Activated T-cell treated with anti-CD3 and anti-CD28 coated beads for 24 hours (primary cell): ENCODE data around the gene C22orf42.
"Not testable (repeated sequence)": the region's sequence is repeated elsewhere in the genome, so short reads cannot be mapped to it uniquely, and the experiment has no call there.

Source experiments
- DNase-seq: peaks from one replicate; pipeline ENCODE4 v3.0.0-alpha.2; 2020; ENCODE audit warnings: low read depth

Gene C22orf42

GRCh38 chr22:32158712-32159533 is at the start of gene C22orf42:
Gene C22orf42 (minus strand): TSS chr22:32159303. CDS start chr22:32159215, 88 bp downstream.
- no peak for DNase-seq

DNA sequence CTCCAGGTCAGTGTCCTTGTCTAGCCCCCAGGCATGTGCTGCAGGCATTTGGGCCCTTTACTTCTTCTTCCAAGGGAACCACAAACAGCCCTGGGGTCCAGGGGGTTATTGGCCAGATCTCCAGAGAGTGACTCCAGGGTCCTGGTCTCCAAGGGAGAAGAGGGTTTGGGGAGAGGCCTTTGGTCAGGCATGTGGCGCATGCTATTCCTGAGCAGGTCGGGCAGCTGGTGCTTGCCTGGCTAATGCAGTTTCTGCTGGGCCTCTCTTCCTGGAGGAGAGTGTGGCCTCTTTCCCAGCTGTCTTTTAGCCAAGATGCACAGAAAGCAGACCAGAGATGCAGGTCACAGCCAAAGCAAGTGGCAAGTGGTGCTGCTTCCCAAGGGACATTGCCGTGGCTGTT is 49.6 kb upstream of the C22orf42 start:
- no peak for DNase-seq

GRCh38 chr22:32207971-32208480 is 48.9 kb upstream of the C22orf42 start:
- no peak for DNase-seq

DNA sequence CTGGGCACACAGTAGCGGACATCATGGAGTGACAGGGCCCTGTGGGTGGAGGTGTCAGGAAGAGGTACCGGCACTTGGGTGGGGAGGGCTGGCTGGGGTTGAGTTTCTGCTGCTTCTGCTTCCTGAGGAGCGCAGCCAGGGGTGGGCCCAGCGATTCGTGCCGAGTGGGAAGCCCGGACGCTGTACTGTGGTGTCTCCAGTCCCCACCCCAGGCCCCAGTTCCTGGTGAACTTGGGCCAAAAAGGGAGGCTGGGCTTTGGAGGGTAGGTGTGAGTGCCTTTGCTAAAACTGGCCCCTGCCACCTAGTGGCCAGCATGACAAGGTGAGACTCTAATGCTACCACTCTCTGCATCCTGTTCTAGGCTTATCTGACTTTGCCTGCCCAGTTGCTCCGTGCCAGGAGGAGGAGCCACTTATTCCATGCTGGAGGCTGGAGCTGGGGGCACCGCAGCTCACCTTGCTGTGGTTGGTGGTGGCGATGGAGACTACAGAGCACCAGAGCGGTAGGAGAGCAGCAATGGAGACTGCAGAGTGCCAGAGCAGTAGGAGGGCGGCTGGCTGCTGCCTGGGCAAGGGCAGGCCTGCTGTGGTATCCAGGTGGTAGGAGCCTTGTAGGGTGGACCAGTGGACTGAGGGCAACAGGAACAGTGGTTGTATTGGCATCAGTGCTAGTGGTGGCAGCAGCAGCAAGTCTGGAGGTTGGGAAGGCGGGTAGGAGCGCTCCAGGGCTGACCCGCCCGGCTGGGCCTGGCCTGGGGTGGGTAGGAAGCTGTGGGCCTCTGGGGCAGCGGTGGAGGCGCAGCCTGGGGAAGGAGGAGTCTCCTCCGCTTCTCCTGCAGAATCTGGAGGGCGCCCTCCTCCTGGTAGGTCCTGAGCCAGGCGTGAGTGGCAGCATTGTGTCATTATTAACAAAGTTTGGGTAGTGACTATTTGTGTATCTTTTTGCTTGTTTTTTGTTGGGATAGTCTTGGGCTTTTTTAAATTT is 48.0 kb upstream of the C22orf42 start:
- no peak for DNase-seq

DNA sequence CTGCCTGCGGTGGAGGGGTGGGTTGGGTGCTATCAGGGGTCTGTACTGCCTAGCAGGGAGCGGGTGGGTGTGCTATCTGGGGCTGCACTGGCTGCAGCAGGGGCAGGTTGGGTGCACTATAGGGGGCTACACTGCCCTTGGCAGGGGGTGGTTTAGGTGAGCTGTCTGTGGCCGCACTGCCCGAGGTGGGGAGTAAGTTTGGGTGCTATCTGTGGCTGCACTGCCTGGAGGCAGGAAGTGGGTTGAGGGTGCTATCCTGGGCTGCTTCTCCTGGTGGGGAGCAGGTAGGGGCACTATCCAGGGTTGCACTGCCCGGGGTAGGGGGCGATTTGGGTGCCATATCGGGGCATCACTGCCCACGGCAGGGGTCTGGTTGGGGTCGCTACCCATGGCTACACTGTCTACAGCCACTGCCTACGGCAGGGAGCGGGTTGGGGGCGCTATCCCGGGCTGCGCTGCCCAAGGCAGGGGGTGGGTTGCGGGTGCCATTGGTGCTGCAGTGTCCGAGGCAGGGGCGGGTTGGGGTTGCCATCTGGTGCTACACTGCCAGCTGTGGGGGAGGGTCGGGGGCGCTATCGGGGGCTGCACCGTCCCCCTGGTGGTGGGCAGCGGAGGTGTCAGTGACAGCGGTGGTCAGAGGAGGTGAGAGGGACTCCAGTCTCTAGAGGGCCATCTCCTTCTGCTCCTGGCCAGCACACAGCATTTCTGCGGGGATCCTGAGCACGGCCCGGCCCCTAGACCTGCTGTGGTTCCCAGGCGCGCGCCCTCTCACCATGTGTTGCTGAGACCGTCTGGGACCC is 47.1 kb upstream of the C22orf42 start:
- no peak for DNase-seq

DNA sequence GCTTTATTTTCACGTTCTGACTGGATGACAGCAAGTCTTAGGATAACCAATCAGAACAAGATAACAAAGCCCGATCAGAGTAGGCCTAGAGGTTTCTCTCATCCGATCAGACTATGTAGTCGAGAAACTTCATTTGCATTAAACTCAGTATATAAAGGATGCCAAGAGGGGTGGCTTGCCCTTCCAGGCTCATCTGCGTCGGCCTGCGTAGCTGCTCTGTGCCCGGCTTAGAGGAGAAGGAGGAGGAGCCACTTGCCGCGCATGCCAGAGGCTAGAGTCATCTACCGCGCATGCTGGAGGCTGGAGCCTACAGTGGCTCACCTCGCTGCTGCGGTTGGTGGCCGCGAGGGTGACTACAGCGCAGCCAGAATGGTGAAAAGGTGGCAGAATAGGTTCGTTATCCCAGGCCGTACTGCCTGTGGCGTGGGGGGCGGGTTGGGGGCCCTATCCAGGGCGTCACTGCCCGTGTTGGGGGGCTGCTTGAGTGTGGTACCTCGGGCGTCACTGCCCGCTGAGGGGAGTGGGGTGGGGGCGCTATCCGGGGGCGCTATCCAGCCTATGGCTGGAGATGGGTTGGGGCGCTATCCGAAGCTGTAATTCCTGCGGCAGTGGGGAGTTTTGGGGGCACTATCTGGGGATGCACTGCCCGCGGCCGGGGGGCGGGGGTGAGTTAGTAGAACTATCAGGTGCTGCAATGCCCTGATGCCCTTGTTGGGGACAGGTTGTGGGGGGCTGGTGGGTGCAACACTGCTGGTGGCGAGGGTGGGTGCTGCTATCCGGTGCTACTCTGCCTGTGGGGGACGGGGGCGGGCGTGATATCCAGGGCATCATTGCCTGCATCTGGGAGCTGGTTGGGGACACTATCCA is 46.0 kb upstream of the C22orf42 start, which contains the start of gene RFPL2:
Gene RFPL2, minus strand, starts transcription at position 218 of the 867 bp plus-strand sequence. CDS start 2,622 bp downstream, outside the sequence.
- peak; percentile 30 for DNase-seq

DNA sequence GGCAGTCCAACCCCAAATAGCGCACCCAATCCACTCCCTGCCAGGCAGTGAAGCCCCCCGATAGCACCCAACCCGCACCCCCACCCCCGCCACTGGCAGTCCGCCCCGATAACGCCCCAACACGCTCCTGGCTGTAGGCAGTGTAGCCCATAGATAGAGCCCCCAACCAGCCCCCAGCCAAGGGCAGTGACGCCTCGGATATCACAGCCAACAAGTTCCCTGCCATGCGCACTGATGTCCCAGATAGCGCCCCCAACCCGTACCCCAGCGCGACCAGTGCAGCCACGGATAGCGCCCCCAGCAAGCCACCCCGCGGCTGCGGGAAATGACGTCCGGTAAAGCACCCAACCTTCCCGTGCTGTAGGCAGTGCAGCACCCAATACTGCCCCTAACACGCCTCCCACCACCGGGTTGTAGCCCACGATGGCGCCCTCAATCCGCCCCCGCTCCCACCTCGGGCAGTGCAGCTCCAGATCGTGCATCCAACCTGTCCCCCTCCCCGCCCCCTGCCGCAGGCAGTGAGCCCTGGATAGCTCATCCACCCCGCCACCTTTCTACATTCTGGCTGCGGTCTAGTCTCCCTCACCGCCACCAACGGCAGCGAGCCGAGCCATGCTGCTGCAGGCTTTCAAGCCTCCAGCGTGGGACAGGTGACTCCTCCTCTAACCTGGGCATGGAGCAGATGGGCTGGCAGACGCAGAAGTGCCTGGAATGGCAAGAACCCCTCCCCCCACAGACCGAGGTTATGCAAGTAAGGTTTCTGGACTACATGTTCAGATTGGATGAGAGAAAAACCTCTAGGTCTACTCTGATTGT is 45.1 kb upstream of the C22orf42 start:
- no peak for DNase-seq

DNA sequence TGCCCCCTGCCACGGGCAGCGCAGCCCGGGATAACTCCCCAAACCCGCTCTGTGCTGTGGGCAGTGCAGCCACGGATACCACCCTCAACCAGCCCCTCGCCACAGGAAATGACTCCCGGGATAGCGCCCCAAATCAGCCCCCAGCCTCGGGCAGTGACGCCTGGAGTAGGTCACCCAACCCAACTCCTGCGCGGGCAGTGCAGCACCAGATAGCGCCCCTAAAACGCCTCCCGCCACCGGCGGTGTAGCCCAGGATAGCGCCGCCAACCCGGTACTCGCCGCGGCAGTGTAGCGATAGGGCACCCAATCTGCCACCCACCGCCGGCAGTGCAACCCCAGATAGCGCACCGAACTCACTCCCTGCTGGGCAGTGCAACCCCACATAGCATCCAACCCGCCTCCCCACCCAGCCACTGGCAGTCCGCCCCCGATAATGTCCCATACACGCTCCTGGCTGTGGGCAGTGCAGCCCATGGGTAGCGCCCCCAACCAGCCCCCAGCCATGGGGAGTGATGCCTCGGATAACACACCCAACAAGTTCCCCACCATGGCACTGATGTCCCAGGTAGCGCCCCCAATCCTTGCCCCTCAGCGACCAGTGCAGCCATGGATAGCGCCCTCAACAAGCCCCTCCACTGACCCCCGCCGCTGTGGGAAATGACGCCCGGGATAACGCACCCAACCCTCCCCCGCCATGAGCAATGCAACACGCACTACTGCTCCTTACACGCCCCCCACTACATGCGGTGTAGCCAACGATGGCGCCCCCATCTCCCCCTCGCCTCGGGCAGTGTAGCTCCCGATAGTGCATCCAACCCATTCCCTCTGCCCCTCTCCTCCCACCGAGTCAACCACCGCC is 44.3 kb upstream of the C22orf42 start:
- DNase-seq, result no peak

DNA sequence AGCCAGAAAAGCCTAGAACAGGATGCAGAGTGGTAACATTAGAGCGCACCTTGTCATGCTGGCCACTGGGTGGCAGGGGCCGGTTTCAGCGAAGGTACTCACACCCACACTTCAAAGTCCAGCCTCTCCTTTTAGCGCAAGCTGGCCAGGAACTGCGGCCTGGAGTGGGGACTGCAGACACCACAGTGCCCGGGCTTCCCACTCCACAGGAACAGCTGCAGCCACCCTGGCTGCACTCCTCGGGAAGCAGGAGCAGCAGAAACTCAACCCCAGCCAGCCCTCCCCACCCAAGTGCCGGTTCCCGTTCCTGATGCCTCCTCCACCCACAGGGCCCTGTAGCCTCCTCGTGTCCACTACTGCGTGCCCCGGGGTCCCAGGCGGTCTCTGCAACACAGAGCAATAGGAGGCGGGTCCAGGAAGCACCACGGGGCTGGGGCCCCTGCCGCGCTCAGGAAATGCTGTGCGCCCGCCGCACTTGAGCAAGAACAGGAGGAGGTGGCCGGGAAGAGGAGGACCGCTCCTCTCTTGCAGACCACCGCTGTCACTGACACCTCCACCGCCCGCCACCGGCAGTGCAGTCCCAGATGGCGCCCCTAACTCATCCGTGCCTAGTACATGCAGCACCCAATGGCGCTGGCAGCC is 43.6 kb upstream of the C22orf42 start:
- DNase-seq, result no peak

GRCh38 chr22:32202161-32202538 is 43.0 kb upstream of the C22orf42 start:
- no peak for DNase-seq

GRCh38 chr22:32200752-32201151 is 41.6 kb upstream of the C22orf42 start:
- no peak for DNase-seq

- DNase-seq, result no peak
Observed at GRCh38 chr22:32199961-32200360, 40.9 kb upstream of the C22orf42 start.

- no peak for DNase-seq
Observed at GRCh38 chr22:32199341-32199740, 40.2 kb upstream of the C22orf42 start.

DNA sequence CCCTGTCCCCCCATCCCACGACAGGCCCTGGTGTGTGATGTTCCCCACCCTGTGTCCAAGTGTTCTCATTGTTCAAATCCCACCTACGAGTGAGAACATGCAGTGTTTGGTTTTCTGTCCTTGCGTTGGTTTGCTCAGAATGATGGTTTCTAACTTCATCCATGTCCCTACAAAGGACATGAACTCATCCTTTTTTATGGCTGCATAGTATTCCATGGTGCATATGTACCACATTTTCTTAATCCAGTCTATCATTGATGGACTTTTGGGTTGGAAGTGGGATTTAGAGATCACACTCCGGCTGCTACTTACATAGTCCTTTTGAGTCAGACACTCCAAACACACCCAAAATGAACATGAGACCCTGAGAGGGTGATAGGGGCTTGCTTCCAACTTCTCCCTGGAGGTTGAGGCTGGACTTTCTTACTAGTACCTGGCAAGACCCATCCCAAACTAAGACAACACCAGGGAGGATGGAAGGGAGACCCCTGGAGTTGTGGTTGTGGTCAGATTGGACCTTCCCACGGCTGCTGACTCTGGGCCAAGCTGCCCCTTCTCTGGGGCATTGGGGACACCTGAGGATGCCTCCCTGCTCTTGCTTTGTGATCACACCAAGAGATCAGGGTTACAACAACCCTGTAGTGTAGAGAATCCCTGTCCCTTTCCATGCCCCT is 38.6 kb upstream of the C22orf42 start:
- DNase-seq, result not testable (repeated sequence)

DNA sequence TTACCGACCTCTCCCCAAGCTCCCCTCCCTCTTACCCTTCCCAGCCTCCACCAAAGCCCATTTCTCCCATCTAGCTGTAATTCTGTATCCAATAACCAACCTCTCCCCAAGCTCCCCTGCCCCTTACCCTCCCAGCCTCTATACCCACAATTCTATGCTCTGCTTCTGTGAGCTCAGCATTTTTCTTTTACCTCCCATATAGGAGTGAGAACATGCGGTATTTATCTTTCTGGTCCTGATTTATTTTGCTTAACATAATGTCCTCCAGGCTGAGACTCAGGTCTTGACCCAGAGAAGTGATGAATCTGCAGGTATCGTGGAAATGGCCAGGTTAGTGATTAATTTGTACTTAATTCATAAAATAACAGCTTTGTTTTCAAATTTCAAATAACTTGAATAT is 36.8 kb upstream of the C22orf42 start:
- DNase-seq, result not testable (repeated sequence)

DNA sequence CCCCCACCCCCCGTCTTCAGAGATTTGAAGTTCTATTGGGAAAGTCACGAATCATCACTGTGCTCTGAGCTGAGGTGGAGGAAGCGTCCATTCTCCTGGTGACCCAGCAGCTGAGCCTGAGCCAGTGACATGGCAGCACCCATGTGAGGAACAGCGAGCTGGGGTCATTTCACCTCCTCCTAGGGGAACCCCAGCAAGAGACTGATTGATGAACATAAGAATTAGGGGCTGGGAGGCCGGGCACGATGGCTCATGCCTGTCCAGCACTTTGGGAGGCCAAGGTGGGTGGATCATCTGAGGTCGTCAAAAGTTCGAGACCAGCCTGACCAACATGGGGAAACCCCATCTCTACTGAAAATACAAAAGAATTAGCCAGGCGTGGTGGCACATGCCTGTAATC is 34.2 kb upstream of the C22orf42 start:
- not testable (repeated sequence) for DNase-seq

DNA sequence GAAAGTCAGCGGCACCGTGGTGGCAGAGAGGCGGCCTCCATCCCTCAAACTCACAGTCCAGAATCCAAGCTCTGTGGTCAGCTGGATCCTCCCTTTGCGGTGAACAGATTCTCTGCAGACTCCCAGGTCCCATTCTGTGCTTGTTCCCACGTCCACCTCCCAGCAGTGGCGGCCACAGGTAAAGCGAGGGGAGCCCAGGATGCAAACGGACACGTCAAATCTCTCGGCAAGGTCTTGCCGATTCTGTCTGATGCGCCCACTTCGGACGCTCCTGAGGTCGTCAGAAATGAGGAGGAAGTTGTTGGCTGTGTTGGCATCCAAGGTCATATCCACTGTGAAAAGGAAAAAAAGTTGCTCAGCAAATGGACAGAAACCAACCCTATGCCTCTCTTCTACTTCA is 31.9 kb upstream of the C22orf42 start:
- not testable (repeated sequence) for DNase-seq

- DNase-seq, result no peak
Observed at GRCh38 chr22:32185821-32186220, 26.7 kb upstream of the C22orf42 start.
